Measurements from ENCODE around the gene STK10.
"Not testable (repeated sequence)": the region's sequence is repeated elsewhere in the genome, so short reads cannot be mapped to it uniquely, and the experiment has no call there.

Gene STK10

GRCh38 chr5:172200476-172200875, 12.5 kb upstream of the STK10 start:
- no peak for DNase-seq (ENCODE audit: low spot score)
- TF ChIP-seq CTCF (IDR thresholded peaks at IDR 0.05; ENCODE audit: extremely low read depth, missing control alignments), result no peak

- no peak for TF ChIP-seq CTCF (IDR thresholded peaks at IDR 0.05; ENCODE audit: extremely low read depth, missing control alignments)
- no peak for DNase-seq (ENCODE audit: low spot score)
These were observed 11.4 kb upstream of the STK10 start for GRCh38 chr5:172199446-172199845.

GRCh38 chr5:172197775-172198174, 9.8 kb upstream of the STK10 start:
- not testable (repeated sequence) for DNase-seq (ENCODE audit: low spot score)

- no peak for TF ChIP-seq CTCF (IDR thresholded peaks at IDR 0.05; ENCODE audit: extremely low read depth, missing control alignments)
- DNase-seq (ENCODE audit: low spot score), result no peak
These were observed 7.2 kb upstream of the STK10 start for GRCh38 chr5:172194985-172195774.

GRCh38 chr5:172193872-172194271, 5.8 kb upstream of the STK10 start, which contains the start of gene EFCAB9:
TSS of gene EFCAB9 (plus strand) at chr5:172194172. CDS start at chr5:172194173, 1 bp downstream.
- no peak for DNase-seq (ENCODE audit: low spot score)
- no peak for TF ChIP-seq CTCF (IDR thresholded peaks at IDR 0.05; ENCODE audit: extremely low read depth, missing control alignments)

- no peak for DNase-seq (ENCODE audit: low spot score)
- no peak for TF ChIP-seq CTCF (IDR thresholded peaks at IDR 0.05; ENCODE audit: extremely low read depth, missing control alignments)
These were observed 1.8 kb upstream of the STK10 start for GRCh38 chr5:172189693-172190296.

- DNase-seq (ENCODE audit: low spot score), result no peak
- TF ChIP-seq CTCF (IDR thresholded peaks at IDR 0.05; ENCODE audit: extremely low read depth, missing control alignments), result no peak
These were observed 1.1 kb upstream of the STK10 start for GRCh38 chr5:172188893-172189692.
